Stimulated activated CD4-positive, alpha-beta T cell treated with anti-CD3 and anti-CD28 coated beads, Interleukin-12 subunit alpha, Interleukin-12 subunit beta, amount 100 ng/mL, for 4 hours (primary cell): Measurements from ENCODE around the gene ZC3H12D.
"Not testable (repeated sequence)": the region's sequence is repeated elsewhere in the genome, so short reads cannot be mapped to it uniquely, and the experiment has no call there.

Experiments used
- DNase-seq: peaks from one replicate; pipeline ENCODE4 v3.0.0-alpha.2; 2020

The ZC3H12D gene

DNA sequence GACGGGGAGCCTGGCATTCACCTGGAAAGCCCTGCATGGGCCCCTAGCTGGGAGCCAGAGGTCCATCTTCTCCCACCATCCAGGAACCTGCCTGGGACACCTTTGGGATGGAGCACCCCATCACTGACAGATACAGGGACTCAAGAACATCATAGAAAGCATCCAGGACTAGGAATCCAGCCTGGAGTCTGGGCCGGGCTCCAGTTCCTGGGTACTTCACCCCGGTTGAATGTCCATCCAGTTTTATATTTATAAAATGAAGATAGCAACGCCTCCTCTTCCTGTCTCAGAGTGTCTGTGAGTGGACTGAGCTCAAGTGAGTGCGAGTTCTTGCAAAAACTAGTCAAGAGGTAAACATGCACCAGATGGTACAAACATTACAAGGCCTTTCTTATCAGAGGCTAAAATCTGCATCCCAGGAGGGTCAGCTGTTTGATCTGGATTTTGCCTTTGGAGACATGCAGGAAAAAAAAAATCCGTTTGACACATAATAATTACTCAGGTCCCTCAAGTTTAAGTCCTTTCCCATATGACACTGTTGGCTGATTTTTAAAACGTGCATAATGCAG, 27.4 kb downstream of the ZC3H12D start:
- DNase-seq: no peak

DNA sequence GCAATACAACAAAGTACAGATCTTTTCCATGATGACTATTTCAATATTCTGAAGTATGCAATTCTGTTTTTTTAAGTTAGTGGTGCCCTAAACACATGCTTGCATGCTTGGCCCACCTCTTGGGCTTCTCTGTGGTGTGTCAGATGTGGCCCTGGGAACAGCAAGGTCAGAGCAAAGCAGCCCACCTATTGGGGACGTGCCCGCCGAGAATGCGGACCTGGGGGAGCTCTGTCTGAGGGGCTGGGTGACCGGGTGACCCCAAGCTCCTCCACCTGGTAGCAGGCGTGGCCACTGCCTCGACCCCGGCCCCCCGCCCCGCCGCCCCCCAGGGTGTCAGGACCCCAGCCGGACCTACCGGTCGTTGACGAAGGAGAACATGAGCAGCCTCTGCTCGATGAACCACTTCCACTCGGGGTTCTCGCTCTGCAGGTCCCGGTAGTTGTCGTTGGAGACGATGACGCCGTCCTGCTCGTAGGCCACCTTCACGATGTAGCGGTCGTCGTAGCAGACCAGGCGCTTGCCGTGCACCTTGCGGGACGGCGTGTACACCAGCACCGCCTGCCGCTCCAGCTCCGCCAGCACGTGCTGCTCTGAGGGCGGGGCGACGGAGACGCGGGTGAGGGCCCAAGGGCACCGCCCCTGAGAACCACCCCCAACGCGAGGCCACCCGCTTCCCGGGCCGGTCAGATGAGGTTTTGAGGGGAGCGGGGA, 28.3 kb downstream of the ZC3H12D start:
- DNase-seq: no peak

GRCh38 chr6:149455031-149455732, 29.6 kb downstream of the ZC3H12D start:
- no peak for DNase-seq

DNA sequence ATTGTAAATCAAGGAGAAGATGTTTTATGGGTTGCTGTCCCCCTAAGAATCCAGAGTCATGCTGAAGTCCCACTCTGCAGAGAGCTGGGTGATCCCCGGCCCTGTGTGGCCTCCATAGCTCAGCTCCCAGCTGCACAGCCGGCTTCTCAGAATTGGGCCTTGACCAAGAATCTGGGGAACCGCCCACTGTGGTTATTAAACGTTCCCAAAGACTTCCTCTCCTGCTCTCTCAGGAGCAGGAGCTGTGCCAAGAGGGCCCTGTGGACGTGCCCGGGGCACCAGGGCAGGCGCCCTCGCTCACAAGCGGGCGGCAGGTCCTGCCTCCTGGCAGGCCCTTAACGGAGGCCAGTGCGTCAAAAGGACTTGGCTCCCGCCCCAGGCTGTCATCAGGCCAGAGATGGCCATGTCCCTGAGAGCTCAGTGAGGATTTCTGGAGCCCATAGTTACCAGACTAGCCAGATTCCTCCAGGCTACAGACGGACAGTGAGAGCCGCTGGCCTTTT, 30.4 kb downstream of the ZC3H12D start:
- no peak for DNase-seq

GRCh38 chr6:149453597-149454345, 31.0 kb downstream of the ZC3H12D start:
- no peak for DNase-seq

- no peak for DNase-seq
These were observed 32.5 kb downstream of the ZC3H12D start for GRCh38 chr6:149452037-149452939.

GRCh38 chr6:149451376-149452036, 33.3 kb downstream of the ZC3H12D start:
- DNase-seq: no peak

- no peak for DNase-seq
These were observed 34.0 kb downstream of the ZC3H12D start for GRCh38 chr6:149450679-149451375.

DNA sequence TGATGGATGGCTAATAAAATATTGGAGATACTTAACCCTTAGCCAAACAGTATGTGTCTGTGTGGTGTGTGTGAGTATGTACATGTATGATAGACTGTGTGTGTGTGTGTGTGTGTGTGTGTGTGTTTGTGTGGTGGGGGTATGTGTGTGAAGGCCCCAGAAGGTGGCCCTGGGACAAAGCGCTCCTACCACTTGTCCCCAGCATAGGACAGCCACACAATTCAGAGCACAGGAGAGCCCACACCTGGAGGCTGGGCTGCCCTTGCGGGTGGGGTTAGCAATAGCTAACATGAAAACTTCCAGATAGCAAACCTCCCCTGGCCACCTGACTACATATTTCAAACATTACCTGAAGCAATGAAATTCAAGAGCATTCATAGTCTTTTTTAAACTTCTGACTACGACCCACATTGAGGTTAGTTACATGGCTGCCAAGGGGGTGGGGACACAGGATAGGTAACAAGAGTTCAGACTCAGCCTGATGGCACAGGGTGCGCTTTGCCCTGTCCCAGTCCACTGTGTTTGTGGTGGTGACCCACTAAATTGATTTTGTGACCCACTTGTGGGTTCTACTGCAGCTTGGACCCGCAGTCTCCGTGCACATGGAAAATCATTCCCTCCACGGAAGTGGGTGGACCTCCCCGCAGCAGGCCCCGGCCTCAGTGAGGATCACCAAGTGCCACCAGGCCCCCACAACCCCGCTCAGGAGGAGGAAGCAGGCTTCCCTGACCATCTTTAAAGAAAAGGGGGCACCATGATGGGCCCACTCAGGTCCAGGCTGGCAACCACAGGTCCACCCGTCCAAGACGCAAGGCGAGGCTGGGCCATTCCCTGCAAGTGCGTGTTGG, 34.8 kb downstream of the ZC3H12D start:
- DNase-seq: no peak

GRCh38 chr6:149448821-149449453, 35.9 kb downstream of the ZC3H12D start:
- no peak for DNase-seq

GRCh38 chr6:149446791-149447376, 37.9 kb downstream of the ZC3H12D start:
- no peak for DNase-seq

- no peak for DNase-seq
These were observed 39.2 kb downstream of the ZC3H12D start for GRCh38 chr6:149445573-149445972.

GRCh38 chr6:149445095-149445466, 39.7 kb downstream of the ZC3H12D start:
- no peak for DNase-seq

DNA sequence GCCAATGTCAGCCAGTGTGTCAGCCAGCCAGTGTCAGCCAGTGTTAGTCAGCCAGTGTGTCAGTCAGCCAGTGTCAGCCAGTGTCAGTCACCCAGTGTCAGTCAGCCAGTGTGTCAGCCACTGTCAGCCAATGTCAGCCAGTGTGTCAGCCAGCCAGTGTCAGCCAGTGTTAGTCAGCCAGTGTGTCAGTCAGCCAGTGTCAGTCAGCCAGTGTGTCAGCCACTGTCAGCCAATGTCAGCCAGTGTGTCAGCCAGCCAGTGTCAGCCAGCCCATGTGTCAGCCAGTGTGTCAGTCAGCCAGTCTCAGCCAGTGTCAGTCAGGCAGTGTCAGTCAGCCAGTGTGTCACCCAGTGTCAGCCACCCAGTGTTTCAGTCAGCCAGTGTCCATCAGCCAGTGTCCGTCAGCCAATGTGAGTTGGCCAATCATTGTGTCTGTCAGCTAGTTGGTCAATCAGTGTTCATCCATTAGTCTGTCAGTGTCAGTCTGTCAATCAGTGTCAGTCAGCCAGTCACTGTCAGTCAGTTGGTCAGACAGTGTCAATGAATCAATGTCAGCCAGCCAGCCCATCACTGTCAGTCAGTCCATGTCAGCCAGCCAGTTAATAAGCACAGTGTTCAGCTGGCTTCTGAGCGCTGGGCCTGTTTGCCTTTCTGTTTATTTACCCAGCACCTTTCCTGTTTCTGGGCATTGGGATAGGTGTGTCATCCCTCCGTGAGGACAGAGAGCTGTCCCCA, 40.3 kb downstream of the ZC3H12D start:
- DNase-seq: not testable (repeated sequence)

- no peak for DNase-seq
These were observed 41.2 kb downstream of the ZC3H12D start for GRCh38 chr6:149443411-149444181.

- no peak for DNase-seq
These were observed 43.1 kb downstream of the ZC3H12D start for GRCh38 chr6:149441740-149442139.
